NCI-H510A (cell line): ENCODE data around the gene UBE3B.
"Not testable (repeated sequence)": the region's sequence is repeated elsewhere in the genome, so short reads cannot be mapped to it uniquely, and the experiment has no call there.

Source experiments
- DNase-seq: peaks from one replicate; lab custom pipeline; 2025; lab: John Stamatoyannopoulos, UW

UBE3B gene

GRCh38 chr12:109473526-109474270 lies 3.7 kb upstream of the UBE3B start:
- not testable (repeated sequence) for DNase-seq

GRCh38 chr12:109475121-109475520 lies 2.3 kb upstream of the UBE3B start:
- DNase-seq: no peak

DNA sequence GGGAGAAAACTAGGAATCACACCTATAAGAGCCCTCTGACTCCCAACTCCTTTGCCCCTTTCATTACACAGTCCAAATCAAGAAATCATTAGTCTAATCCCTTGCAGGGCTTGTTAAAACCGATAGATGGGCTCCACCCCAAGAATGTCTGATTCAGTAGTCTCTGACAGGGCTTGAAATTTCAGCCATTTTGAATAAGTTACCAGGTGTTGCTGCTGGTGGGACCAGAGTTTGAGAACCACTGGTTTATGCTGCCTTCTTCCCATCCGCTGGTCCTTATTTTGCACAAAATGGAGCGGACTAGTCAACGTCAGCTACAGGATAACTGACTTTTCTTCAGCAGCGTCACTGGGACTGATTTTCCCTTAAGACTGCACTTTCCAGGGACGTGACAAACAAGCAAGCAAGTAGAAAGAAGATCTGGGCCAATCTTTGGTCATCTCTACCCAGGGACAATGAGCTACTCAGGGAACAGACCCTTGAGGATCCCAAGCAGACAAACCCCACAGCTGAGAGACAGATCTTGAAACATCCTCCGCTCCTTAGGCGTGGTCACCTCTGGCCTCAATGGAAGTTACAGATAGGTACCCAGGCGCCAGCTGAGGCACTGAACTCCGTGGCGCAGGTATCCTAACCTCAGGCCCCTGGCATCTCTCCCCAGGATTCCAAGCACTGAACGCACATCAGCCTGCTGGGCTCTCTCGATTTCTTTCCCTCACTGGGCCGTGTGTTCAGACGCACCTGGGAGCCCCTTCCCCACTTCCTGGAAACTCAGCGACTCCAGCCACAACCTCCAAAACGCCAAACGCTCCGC lies 1.2 kb upstream of the UBE3B start:
- no peak for DNase-seq

DNA sequence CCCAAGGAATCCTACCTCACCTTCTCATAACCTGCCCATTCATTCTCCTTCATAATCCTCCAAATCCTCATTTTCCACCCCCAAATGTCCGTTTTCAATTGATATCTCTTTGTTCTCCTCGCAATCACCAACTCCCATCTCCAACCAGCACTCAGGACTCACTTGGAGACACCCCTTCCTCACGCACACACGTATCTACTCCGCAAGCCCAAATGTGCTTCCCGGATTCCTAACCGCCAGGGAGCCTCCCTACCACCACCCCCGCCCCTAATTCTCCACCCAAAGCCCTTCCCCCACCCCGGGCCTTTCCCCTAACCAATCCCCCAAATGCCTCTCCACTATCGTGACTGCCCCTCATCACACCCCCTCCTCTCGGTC lies 638 bp upstream of the UBE3B start:
- DNase-seq: no peak

GRCh38 chr12:109477963-109478315 lies 505 bp downstream of the UBE3B start:
- no peak for DNase-seq

DNA sequence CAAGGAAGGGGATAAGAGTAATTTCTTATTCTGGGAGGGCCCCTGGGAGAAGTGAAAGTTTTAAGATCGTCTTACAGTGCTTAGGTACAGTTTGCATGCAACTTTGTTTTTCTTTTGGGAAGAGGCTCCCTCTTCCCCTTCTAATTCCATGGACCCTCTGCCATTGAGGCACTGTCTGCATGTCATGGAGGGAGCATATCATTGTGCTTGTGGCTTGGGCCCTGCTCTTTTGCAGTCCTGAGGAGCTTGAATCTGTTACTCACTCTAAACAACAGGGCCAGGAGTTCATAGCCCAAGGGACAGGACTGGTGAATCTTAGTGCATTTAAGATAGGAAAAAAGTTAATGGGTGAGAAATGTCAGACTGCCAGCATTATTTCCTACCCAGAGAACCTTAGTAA lies 2.3 kb downstream of the UBE3B start:
- DNase-seq: no peak

DNA sequence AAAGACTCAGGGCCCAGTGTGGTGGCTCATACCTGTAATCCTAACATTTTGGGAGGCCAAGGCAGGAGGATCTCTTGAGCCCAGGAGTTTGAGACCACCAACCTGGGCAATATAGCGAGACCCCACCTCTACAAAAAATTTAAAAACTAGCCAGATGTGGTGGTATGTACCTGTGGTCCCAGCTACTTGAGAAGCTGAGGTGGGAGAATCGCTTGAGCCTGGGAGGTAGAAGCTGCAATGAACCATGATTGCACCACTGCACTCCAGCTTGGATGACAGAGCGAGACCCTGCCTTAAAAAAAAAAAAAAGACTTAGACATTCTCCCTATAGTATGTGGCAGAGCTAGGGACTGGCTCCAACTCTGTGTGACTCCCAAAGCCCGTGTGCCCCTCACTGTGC lies 2.9 kb downstream of the UBE3B start:
- no peak for DNase-seq

- DNase-seq: no peak
Measured at GRCh38 chr12:109481863-109482262, 4.4 kb downstream of the UBE3B start.

DNA sequence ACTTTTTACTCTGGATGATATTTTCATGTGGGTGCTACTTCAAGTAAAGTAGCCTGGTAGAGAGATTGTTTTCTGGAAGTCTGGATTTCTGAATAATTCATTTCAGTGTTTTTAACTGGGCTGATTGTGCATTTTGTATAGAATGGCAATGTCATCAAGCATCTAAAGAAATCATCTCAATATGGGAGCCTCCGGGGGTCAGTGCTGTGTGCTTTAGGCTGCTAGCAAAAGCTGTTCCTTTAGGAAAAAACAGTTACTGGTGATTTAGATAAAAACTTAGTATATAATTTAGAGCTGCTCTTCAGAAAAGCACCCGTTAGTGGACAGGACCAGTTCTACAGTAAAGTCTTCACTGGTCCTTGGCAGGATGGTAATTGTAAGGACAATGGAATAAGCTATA lies 5.1 kb downstream of the UBE3B start:
- DNase-seq: no peak

DNA sequence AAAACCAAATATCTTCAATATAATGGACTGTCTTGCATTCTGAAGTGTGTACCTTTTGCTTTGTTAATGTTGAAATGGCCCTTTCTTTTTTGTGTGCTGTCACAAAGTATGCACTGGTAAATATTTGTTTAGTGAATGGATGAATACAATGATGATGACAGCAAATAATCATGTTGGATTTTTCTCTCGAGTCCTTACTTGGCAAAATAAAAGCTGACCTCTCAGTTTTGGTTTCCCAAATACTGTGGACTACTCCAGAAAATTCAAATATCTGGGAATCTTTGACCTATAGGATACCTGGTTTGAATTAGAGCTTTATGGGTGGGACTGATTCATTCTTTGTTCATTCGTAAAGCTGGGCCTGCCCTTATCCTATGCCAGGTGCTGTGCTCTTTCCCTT lies 5.5 kb downstream of the UBE3B start:
- DNase-seq: no peak

GRCh38 chr12:109483346-109483745 lies 5.9 kb downstream of the UBE3B start:
- no peak for DNase-seq

- DNase-seq: no peak
Measured at GRCh38 chr12:109485201-109485600, 7.8 kb downstream of the UBE3B start.

DNA sequence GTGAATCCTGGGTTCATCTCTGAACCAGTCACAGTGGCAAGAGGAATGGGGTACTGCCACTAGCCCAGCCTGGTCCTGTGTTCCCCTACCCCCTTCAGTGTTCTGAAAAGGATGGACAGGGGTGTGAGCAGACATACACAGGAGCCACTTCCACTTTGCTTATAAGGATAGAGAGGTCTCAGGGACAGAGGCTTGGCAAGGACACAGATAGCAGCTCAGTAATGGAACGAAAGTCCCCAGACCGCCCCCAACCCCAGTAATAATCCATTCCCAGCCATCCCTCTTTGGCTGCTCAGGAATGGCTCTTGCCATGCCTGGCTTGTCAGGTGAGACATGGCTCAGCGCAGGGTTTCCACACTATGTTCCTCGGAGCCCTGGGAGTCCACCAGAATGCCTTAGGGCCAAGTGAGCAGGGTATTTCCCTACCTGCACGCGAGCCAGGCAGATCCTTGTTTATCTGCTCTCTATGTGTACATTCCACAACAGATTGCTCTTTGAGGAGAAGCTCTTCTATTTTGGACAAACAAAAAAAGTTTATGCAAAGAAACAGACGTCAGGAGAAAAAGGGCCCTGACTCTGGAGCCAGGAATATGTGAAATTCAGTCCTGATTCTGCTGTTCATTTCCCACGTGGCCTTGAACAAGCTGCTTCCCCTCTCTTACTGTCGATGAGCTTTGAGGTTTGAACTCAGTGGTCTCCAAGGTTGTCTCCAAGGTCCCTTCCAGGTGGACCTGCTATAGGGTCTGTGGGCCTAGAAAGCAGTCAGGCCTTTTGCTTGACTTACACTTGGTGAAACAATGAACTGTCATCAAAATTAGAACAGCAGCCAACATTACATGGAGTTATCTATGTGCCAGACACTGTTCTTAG lies 10.0 kb downstream of the UBE3B start:
- no peak for DNase-seq

DNA sequence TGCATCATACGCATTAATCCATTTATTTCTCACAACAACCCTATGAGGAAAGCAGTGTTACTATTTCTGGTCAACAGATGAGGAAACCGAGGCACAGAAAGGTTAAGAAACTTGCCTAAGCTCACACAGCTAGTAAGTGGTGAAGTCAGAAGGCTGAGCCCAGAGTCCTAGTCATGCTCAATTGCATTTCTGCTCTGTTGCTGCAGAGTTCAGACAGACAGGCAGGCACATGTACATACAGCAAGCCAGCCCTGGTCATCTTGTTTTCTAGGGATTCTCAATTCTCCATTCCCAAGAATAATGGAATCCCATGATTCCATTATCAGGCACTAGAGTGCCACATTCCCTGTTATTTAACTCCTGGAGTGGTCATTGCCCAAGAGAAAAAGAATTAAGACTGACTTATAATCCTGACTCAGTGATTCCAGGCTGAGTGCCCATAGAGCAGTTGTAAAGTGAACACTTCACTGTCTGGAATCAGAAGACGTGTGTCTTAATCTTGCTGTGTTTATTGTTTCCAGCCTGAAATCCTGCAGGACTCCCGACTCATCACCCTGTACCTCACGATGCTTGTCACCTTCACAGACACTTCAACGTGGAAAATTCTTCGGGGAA lies 10.7 kb downstream of the UBE3B start:
- DNase-seq: no peak

GRCh38 chr12:109489016-109489954 lies 11.9 kb downstream of the UBE3B start:
- DNase-seq: no peak

GRCh38 chr12:109489955-109490565 lies 12.6 kb downstream of the UBE3B start:
- DNase-seq: no peak

DNA sequence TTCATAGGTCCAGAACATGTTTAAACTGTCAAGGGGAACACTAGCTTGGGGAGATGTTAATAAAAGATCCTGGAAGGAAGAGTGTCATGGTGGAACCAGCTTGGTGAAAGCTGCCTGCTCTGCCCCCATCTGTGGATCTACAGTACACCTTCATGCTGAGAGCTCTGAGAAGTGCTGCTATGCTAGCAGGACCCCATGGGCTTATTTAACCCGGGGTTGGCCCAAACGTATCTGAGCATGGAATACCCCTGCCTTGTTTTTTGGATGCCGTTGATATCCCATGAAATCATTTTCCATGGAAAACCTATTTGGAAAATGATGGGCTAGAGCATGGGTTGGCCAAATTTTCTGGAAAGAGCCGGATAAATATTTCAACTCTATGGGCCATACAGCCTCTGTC lies 14.2 kb downstream of the UBE3B start:
- no peak for DNase-seq

GRCh38 chr12:109492371-109492770 lies 14.9 kb downstream of the UBE3B start:
- DNase-seq: no peak

- no peak for DNase-seq
Measured at GRCh38 chr12:109493090-109493489, 15.7 kb downstream of the UBE3B start.

DNA sequence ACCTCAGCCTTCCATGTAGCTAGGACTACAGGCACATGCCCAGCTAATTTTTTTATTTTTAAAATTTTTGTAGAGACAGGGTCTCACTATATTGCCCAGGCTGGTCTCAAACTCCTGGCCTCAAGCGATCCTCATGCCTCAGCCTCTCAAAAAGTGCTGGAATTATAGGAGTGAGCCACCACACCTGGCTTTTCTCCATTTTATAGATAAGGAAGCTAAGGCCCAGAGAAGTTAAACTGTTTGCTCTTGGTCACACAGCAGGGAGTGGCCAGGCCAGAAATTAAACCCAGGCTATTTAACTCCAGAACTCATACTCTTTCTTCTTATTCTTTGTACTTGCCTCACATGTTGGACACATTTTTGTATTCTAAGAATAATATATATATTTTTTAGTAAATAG lies 16.5 kb downstream of the UBE3B start:
- no peak for DNase-seq
